ENCODE data around the gene UGT1A3. TPM values are rescaled to one million over a fixed set of nuclear protein-coding genes. Genes with fewer than 3 reads are reported as not detected.

Gene UGT1A3
- total and polyA plus RNA-seq, 2 donors (not counting 1 experiment from before 2014, with no cell fraction given) = not detected

- H3K4me1 ChIP-seq (ENCODE audit: control insufficient read depth in 2 of 2, insufficient read depth in 2 of 2, low read length in 2 of 2) = no peaks in the 10 kb centered on the region
- POLR2A ChIA-PET = no interaction called here
- 91% methylated on average over 7 of the region's 10 CpGs for WGBS (ENCODE audit: insufficient coverage)
- Mint-ChIP-seq H3K4me3 (no peak overlapping the region), H3K9me3 (ENCODE audit: insufficient read depth) (no peaks in the 10 kb centered on the region), H3K27me3 (peaks cover 28% of the 10 kb centered on the region), H3K4me1 (no peaks in the 10 kb centered on the region), H3K27ac (no peak overlapping the region)
- ATAC-seq (ENCODE audit: low read depth) (no peak), DNase-seq (no peak)
- no peak overlapping the region for H3K27ac ChIP-seq (ENCODE audit: low read length in 2 of 2)
- no peaks in the 10 kb centered on the region for H3K36me3 ChIP-seq (replicated peaks in 1 of 2; ENCODE audit: control extremely low read depth in 1 of 2, control insufficient read depth in 1 of 2, extremely low read depth in 1 of 2, insufficient read depth in 2 of 2, low read length in 1 of 2)
- TF ChIP-seq EZH2 (IDR thresholded peaks at IDR 0.05; ENCODE audit: borderline replicate concordance, insufficient read depth, low read depth, low read length, poor library complexity, severe bottlenecking) = no peak
- TF ChIP-seq, protein P1, sequence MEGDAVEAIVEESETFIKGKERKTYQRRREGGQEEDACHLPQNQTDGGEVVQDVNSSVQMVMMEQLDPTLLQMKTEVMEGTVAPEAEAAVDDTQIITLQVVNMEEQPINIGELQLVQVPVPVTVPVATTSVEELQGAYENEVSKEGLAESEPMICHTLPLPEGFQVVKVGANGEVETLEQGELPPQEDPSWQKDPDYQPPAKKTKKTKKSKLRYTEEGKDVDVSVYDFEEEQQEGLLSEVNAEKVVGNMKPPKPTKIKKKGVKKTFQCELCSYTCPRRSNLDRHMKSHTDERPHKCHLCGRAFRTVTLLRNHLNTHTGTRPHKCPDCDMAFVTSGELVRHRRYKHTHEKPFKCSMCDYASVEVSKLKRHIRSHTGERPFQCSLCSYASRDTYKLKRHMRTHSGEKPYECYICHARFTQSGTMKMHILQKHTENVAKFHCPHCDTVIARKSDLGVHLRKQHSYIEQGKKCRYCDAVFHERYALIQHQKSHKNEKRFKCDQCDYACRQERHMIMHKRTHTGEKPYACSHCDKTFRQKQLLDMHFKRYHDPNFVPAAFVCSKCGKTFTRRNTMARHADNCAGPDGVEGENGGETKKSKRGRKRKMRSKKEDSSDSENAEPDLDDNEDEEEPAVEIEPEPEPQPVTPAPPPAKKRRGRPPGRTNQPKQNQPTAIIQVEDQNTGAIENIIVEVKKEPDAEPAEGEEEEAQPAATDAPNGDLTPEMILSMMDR (IDR thresholded peaks at IDR 0.05) = no peak
- no peaks in the 10 kb centered on the region for H3K9me3 ChIP-seq (ENCODE audit: control extremely low read depth in 1 of 3, control insufficient read depth in 2 of 3, insufficient read depth in 1 of 3, low read length in 2 of 3)
- no peak overlapping the region for H3K9ac ChIP-seq (ENCODE audit: low read length)
- H3K27me3 ChIP-seq (replicated peaks in 1 of 4; ENCODE audit: control extremely low read depth in 1 of 4, control insufficient read depth in 3 of 4, insufficient read depth in 4 of 4, low read length in 3 of 4) = peaks cover 0 to 10% (median 0%) of the 10 kb centered on the region in 4 experiments
- CTCF ChIA-PET = no interaction called here
- no peak overlapping the region for H3K4me2 ChIP-seq (replicated peaks; ENCODE audit: low read depth, low read length, poor library complexity, severe bottlenecking)
- no peak overlapping the region for H3K4me3 ChIP-seq (ENCODE audit: control extremely low read depth in 1 of 5, extremely low read depth in 1 of 5, insufficient read depth in 1 of 5, low read depth in 2 of 5, low read length in 4 of 5)
- no peak overlapping the region for H2AFZ ChIP-seq (ENCODE audit: insufficient read depth, low read depth, low read length, poor library complexity, severe bottlenecking)
- no peaks in the 10 kb centered on the region for H3K79me2 ChIP-seq (ENCODE audit: control insufficient read depth, insufficient read depth, low read length)
- no peaks in the 10 kb centered on the region for H4K20me1 ChIP-seq (ENCODE audit: control insufficient read depth, insufficient read depth, low read length, poor library complexity, severe bottlenecking)
- intact Hi-C loops (cut with micrococcal nuclease) = no loop called here
These were observed 79.4 kb downstream of the UGT1A3 start for GRCh38 chr2:233807966-233808935.

GRCh38 chr2:233810385-233810784 is 81.5 kb downstream of the UGT1A3 start:
- no peaks in the 10 kb centered on the region for H3K4me1 ChIP-seq (ENCODE audit: control insufficient read depth in 2 of 2, insufficient read depth in 2 of 2, low read length in 2 of 2)
- Mint-ChIP-seq H3K9me3 (ENCODE audit: insufficient read depth) (no peaks in the 10 kb centered on the region), H3K4me1 (no peaks in the 10 kb centered on the region), H3K27me3 (peaks cover 22% of the 10 kb centered on the region), H3K27ac (no peak overlapping the region), H3K4me3 (no peak overlapping the region)
- no peak overlapping the region for H3K9ac ChIP-seq (ENCODE audit: low read length)
- DNase-seq (no peak), ATAC-seq (ENCODE audit: low read depth) (no peak)
- H3K4me2 ChIP-seq (replicated peaks; ENCODE audit: low read depth, low read length, poor library complexity, severe bottlenecking) = no peak overlapping the region
- H3K36me3 ChIP-seq (replicated peaks in 1 of 2; ENCODE audit: control extremely low read depth in 1 of 2, control insufficient read depth in 1 of 2, extremely low read depth in 1 of 2, insufficient read depth in 2 of 2, low read length in 1 of 2) = no peaks in the 10 kb centered on the region
- no peak for TF ChIP-seq EZH2 (IDR thresholded peaks at IDR 0.05; ENCODE audit: borderline replicate concordance, insufficient read depth, low read depth, low read length, poor library complexity, severe bottlenecking)
- TF ChIP-seq, protein P1 (IDR thresholded peaks at IDR 0.05) = no peak
- peaks cover 0 to 8% (median 0%) of the 10 kb centered on the region in 4 experiments for H3K27me3 ChIP-seq (replicated peaks in 1 of 4; ENCODE audit: control extremely low read depth in 1 of 4, control insufficient read depth in 3 of 4, insufficient read depth in 4 of 4, low read length in 3 of 4)
- H3K79me2 ChIP-seq (ENCODE audit: control insufficient read depth, insufficient read depth, low read length) = no peaks in the 10 kb centered on the region
- intact Hi-C loops (cut with micrococcal nuclease) = no loop called here
- H3K9me3 ChIP-seq (ENCODE audit: control extremely low read depth in 1 of 3, control insufficient read depth in 2 of 3, insufficient read depth in 1 of 3, low read length in 2 of 3) = no peaks in the 10 kb centered on the region
- no peak overlapping the region for H3K27ac ChIP-seq (ENCODE audit: low read length in 2 of 2)
- ChIA-PET POLR2A (no interaction called here), CTCF (no interaction called here)
- WGBS (ENCODE audit: insufficient coverage) = 84% methylated on average over 5 of the region's 6 CpGs
- no peak overlapping the region for H3K4me3 ChIP-seq (ENCODE audit: control extremely low read depth in 1 of 5, extremely low read depth in 1 of 5, insufficient read depth in 1 of 5, low read depth in 2 of 5, low read length in 4 of 5)
- no peak overlapping the region for H2AFZ ChIP-seq (ENCODE audit: insufficient read depth, low read depth, low read length, poor library complexity, severe bottlenecking)
- H4K20me1 ChIP-seq (ENCODE audit: control insufficient read depth, insufficient read depth, low read length, poor library complexity, severe bottlenecking) = no peaks in the 10 kb centered on the region

Measured in B cell (primary cell).